GM18870 (cell line): ENCODE data around the gene UMOD.

ENCODE experiments used
- ATAC-seq: cut with Tn5 transposase; IDR thresholded peaks from one replicate; pipeline ENCODE4 v1.9.1; 2021; ENCODE audit warnings: moderate library complexity; ENCODE audit not compliant: unreplicated experiment

The UMOD gene

GRCh38 chr16:20364051-20364450 is 11.5 kb upstream of the UMOD start:
- ATAC-seq, result no peak

DNA sequence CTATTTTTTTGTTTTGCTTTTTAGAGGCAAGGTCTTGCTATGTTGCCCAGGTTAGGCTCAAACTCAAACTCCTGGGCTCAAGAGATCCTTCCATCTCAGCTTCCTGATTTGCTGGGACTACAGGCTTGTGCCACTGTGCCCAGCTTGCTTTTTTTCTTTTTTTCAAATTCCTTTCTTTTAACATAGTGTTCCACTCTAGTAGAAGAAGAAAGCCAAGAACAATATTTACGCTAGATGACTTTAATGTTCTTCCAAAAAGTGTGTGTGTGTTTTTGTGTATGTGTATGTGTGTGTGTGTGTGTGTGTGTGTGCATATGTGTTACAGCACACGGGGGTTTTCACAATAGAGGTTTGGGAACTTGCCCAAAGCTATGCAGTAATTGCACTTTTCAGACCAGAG is 10.7 kb upstream of the UMOD start:
- no peak for ATAC-seq

- ATAC-seq, result no peak
These were observed 7.5 kb upstream of the UMOD start for GRCh38 chr16:20359997-20360396.

DNA sequence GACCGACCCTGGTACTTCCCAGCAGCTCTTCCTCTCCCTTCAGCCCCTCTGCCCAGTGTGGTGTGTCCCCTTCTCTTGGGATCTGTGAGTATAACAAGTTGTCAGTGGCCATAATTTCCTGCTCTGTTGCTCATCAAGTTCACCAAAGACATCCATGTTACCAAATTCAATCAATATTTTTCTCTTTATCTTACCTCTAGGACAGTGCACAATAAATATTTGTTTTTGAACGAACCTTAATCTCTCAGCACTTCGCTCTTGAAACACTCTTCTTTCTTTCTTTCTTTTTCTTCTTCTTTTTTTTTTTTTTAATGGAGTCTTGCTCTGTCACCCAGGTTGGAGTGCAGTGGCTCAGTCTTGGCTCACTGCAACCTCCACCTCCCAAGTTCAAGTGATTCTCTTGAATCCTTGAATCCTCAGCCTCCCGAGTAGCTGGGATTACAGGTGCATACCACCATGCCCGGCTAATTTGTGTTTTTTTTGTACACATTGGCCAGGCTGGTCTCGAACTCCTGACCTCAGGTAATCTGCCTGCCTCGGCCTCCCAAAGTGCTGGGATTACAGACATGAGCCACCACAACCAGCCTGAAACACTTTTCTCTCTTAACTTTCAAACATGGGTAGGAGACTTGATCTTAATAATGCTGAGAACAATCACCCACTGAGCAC is 2.7 kb upstream of the UMOD start:
- no peak for ATAC-seq

DNA sequence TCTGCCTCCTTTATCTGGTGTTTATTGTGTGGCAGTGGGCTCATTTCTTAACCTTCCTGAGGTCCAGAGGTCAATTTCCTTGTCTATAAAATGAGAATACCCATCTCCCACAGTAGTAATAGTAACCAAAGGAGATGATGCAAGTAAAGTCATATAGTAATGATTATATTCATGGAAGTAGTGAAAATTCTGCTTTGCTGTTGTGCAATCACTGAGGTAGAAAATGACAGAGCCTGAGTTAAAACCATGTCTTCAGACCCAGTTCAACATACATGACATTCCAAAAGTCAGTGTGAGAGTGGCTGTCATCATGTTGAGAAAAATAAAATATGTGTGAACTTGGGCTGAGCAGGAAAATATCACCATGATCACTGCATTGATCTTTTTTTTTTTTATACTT is 864 bp upstream of the UMOD start:
- ATAC-seq, result no peak

DNA sequence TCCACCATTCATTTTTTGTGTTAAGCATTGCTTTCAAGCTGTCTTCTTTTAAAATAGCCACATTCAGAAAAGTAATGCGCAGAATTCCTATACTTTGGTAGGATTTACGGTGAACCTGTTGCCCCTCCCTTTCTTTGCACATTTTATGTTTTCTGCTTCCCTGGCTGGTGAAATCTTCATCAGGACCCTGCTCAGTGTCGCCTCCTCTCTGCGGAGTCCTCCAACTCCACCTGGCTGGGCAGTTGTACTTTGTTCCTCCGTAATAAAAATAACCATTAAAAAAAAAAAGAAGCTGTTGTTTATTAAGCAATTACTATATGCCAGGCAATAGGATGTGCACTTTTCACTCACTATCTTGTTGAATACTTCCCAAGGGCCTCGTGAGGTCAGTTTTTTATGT is 2.9 kb downstream of the UMOD start:
- no peak for ATAC-seq

DNA sequence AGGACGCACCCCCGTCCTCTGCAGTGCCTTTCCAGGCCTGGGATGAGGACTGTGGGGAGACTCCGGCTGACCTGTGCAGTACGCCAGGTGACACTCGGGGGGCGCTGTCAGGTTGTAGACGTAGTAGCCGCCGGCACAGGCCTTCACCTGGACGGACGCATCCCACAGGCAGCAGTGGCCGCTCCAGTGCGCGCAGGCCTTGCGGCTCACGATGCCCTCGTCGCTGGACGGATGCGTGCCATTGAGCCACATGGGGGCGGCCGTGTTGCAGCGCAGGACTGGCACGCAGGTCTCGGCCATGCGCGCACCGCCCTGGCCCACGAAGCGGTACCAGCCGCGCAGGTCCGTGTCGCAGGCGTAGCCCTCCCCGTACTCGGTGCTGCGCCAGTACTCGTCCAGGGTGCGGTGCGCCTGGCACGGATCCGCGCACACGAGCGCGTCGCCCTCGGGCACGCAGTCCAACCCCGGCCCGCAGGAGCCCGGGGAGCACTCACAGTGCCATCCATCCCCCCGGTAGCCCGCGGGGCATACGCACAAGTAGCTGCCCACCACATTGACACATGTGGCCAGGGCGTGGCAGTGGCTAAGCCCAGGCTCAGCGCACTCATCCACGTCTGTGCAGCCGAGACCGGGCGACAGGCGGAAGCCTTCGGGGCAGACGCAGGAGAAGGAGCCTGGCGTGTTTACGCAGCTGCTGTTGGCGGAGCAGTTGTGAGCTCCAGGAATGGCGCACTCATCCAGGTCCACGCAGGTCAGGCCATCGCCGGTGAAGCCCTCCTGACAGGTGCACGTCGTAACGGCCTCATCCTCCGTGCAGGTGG is 3.9 kb downstream of the UMOD start:
- no peak for ATAC-seq

DNA sequence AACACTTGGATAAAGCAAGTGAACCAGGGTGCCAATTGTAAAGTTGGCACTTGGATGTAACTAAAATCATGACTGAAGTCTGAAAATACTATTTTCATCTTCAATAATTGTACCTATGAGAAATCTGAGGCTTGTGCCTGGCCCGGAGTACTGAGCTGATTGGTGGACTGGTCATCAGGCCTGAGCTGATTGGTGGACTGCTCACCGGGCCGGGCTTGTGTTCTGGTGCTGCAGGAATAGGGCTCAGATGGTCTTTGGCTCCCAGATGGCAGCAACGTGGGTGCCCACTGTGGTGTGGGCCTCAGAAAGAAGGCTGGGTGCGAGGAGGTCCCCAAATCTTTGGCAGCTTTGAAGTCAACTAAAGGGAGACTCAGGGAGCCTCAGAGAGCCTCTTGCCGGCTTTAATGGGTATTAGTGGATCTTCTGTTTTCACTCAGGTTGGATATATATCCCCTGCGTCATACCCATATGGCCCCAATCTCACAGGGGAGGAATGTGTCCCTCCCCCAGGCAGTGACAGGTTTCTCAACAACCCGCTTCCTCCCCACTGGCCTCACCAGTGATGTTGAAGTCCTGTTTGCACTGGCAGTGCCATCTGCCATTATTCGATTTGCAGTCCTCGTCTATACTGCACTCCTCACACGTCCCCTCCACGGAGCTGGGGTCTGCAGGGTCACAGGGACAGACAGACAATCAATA is 4.7 kb downstream of the UMOD start:
- ATAC-seq, result no peak

- no peak for ATAC-seq
These were observed 7.9 kb downstream of the UMOD start for GRCh38 chr16:20344611-20345010.

GRCh38 chr16:20339744-20340143 is 12.8 kb downstream of the UMOD start:
- no peak for ATAC-seq

- ATAC-seq, result no peak
These were observed 15.6 kb downstream of the UMOD start for GRCh38 chr16:20336955-20337354.

GRCh38 chr16:20334396-20334795 is 18.1 kb downstream of the UMOD start:
- ATAC-seq, result no peak

DNA sequence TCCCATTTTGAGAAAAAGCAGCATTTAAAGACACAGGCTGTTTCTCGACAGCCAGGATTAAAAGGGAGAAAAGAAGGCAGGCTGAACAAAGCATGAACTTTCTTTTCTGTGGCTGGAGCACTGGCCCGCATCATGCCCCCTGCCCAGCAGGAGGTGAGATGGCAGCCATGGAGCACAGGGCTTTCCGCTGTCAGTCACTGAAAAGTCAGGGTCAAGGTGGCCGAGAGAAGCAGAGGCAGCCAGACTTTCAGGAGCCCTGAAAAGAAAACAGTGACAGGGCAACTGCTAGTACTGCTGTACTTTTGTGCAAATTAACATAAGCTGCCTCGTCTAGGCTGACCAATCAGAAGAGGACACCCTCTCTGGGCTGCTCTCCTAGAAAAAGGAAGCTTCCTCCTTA is 19.4 kb downstream of the UMOD start:
- ATAC-seq, result no peak

- no peak for ATAC-seq
These were observed 20.1 kb downstream of the UMOD start for GRCh38 chr16:20332411-20332810.

DNA sequence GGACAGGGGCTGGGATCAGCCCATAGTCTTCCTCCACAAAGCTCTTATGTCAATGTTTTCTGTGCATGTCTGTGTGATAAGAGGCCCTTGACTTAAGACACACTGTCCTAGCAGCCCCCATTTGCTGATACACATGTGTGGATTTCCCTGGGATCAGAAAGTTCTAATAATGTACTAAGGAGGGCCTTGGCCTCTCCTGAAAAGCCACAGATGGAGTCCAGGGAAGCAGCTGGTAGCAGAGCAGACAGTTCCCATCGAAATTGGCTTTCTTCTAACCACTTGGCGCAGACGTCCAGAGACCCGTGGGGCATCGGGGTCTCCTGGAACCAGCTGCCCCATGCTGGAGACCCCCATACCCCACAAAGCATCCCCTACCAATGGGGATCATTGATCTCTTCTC is 20.9 kb downstream of the UMOD start:
- ATAC-seq, result no peak

- no peak for ATAC-seq
These were observed 22.9 kb downstream of the UMOD start for GRCh38 chr16:20329392-20330138.

DNA sequence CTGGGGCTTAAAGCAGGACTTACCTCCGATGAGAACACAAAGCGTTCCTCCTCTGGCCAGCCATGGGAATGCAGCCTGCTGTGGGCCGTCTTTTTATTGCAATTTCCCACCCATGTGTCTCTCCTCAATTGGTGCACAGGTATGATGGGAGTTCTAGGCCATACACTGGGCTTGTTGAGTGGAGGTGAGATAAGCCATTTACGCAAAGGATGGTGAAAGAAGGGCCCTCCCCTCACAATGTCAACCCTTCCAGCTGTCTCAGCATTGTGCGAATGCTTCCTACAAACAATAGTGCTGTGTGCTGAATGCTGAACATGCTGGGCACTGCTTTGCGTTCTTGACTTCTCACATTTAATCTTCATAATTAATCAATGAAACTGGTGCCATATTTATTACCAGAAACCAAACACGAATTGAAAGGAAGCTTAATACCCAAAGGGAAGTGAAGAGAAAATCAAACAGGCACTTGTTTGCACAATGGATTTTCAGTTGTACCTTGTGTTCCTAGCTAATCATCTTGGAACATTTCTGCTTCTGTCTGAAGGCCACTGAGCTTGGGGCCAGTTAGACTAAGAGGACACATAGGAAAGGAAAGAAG is 25.0 kb downstream of the UMOD start, which contains the start of gene GP2:
TSS of gene GP2 (minus strand) at position 70 of the 598 bp plus-strand sequence. CDS start 1,082 bp downstream, outside the sequence.
- ATAC-seq, result no peak

- no peak for ATAC-seq
These were observed 26.2 kb downstream of the UMOD start for GRCh38 chr16:20326321-20326720.

DNA sequence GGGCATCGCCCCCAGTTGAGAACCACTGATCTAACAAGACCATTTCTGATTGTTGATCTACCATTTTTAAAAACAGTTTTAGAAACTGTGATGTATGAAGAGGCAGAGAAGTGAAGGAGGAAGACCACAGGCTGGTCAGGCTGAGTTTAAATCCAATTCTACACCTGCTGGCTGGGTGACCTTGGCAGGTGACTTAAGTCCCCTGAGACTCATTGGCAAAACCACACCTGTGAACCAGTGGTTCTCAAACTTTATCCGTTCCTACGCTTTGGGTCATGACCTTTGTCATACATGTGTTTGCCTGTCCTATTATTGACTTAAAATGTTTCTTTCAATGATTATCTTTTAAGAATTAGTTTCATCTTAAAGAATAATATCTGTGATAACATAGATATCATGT is 27.5 kb downstream of the UMOD start:
- ATAC-seq, result no peak

- ATAC-seq, result no peak
These were observed 28.9 kb downstream of the UMOD start for GRCh38 chr16:20323591-20324117.
